ENCODE measurements around the gene VSIR.

VSIR gene

DNA sequence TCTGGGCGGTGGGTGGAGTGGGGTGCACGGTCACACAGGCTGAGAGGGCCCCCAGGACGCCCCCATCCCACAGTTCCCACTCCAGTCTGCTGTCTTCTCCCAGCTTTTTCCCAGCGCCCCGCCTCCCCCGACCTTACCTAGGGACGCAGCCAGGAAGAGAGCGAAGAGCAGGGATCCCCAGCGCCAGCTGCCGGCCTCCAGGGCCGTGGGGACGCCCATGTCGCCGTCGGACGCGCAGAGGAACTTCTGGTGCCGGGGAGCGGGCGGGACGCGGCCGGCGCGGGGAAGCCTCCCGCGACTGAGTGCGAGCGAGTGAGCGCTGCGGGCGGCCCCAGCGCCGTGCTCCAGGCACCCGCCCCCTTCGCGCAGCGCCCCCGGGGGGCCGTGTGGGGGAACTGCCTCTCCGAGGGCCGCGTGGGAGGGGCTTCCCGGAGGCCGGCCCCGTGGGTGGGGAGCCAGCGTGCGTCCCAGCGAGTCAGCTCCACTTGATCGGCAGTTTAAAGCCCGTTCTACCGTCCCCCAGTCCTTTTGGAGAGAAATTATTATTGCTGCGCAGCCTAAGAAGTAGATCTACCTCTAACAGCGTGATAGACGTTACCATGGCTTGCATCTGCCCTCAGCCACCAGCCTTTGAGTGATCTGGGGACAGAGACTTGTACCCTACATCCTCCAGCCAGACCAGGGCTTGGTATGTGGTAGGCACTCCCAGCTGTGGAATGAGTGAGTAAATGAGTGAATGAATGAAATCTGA, at the start of gene VSIR:
VSIR (minus strand) TSS at position 300 of the 751 bp plus-strand sequence; CDS start at position 219, 81 bp downstream.
- DNase-seq (ENCODE audit: extremely low read depth, low read depth) = peak; percentile 52
- peak; percentile 61 for TF ChIP-seq CTCF (IDR thresholded peaks at IDR 0.05; ENCODE audit: low read depth, low read length)

DNA sequence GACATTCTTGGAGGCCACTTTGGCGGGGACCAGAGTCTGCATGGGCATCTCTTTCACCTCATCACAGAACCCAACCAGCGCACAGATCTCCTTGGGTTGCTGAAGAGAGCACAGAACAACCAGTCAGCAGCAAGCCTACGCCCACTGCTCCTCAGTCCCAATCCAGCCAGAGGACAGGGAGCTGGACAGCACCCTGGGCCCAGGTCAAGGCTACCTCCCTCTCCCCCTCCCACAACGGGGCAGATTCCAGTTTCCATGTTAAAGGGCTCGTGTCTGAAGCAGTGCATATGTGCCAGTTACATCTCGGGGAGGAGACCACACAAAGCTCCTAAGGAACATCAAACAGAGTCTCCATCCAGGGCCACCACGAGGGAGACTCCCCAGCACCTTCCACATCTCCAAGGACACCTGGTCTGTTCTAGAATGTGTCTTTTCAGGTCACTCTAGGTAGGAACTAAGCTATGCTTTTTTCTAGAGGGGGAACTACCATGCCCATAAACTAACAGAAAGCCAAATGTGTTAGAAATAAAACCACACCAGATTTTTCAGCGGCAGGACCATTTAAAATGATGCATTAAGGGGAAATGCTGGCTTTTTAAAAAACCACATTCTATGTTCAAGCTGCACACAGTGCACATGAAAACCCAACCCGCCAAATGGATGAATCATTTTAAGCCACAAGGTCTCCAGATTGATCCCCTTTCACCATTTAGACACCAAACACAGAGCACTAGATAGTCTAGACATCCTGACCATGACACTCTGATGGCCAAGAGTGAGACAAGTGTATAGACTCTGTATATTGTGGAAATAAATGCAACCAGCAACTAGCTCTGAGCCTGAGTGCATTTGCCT, 48.8 kb upstream of the VSIR start:
- no peak for TF ChIP-seq CTCF (IDR thresholded peaks at IDR 0.05; ENCODE audit: low read depth, low read length)
- no peak for DNase-seq (ENCODE audit: extremely low read depth, low read depth)

- no peak for TF ChIP-seq CTCF (IDR thresholded peaks at IDR 0.05; ENCODE audit: low read depth, low read length)
- DNase-seq (ENCODE audit: extremely low read depth, low read depth) = no peak
Measured at GRCh38 chr10:71820966-71821365, 47.6 kb upstream of the VSIR start.

DNA sequence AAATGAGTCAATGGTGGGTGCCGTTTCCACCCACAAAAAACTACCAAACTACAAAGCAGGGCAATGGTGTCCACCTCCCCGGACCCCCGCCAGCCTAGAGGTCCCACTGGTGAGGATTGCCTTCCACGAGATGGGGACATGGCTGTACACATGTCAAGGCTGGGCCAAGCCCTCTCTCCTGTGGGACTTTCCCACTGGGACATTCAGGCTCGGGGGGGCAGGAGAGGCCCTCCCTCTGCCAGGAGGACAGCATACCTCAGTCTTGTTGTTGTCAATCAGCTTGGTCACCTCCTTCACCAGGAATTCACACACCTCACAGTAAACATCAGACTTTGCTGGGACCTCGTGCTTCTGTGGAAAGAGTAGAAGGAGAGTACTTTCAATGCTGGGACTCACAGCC, 46.7 kb upstream of the VSIR start:
- no peak for TF ChIP-seq CTCF (IDR thresholded peaks at IDR 0.05; ENCODE audit: low read depth, low read length)
- DNase-seq (ENCODE audit: extremely low read depth, low read depth) = no peak

- no peak for TF ChIP-seq CTCF (IDR thresholded peaks at IDR 0.05; ENCODE audit: low read depth, low read length)
- no peak for DNase-seq (ENCODE audit: extremely low read depth, low read depth)
Measured at GRCh38 chr10:71819441-71819861, 46.1 kb upstream of the VSIR start.

DNA sequence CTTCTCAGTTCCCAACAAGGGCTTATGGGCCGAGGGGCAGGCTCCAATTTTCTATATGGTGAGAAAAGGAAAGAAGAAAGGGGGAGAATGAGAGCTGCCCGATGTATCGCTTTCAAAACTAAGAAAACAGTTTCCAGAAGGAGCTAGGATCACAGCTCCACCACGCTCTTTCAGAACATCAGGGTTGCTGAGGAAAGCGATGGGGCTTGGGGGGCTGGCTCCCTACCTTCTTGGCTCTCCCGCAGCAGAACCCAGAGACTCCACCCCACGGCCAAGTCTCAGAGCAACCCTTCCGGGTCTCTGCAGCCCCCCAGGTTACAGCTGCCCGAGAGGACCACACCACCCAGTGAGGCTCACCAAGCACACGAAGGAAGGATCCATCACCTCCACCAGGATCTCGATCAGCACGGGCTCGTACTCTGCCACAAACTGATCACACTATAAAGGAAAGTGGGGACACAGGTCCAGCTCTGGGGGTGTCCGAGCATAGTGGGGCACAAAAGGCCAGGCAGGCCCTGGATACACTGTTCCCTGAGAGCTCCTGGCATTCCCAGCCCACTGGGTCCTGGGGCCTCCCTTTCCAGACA, 45.4 kb upstream of the VSIR start:
- no peak for TF ChIP-seq CTCF (IDR thresholded peaks at IDR 0.05; ENCODE audit: low read depth, low read length)

More for the DNA sequence above, 45.4 kb upstream of the VSIR start:
- DNase-seq (ENCODE audit: extremely low read depth, low read depth) = no peak
